Activated T-cell treated with anti-CD3 and anti-CD28 coated beads for 24 hours (primary cell): ENCODE measurements around the gene EPB41L2.

ENCODE experiments used
- DNase-seq: peaks from one replicate; pipeline ENCODE4 v3.0.0-alpha.2; 2020; ENCODE audit warnings: low read depth

Gene EPB41L2

GRCh38 chr6:130978180-130978579 lies 84.9 kb downstream of the EPB41L2 start:
- DNase-seq = no peak

- DNase-seq = no peak
Observed at GRCh38 chr6:130975325-130975724, 87.7 kb downstream of the EPB41L2 start.

DNA sequence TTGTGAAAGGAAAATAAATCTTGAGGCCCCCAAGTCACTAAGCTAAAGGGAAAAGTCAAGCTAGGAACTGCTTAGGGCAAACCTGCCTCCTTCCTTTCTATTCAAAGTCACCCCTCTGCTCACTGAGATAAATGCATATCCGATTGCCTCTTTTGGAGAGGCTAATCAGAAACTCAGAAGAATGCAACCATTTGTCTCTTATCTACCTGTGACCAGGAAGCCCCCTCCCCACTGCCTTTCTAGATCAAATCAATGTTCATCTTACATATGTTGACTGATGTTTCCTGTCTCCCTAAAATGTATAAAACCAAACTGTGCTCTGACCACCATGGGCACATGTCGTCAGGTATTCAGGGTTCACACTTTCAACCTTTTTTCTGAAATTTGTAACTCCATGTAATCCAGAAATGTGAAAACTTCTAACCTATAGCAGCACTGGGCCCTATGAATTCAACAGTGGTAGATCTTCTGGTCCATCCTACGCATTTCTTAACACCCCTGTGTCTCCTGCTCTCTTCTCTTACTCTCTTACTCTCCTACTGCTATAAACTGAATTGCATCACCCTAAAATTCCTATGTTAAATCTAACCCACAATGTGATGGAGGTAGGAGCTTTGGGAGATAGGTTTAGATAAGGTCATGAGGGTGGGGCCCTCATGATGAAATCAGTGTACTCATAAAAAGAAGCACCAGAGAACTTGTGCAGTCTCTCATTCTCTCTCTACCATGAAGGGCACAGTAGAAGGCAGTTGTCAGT lies 89.3 kb downstream of the EPB41L2 start:
- DNase-seq = no peak

DNA sequence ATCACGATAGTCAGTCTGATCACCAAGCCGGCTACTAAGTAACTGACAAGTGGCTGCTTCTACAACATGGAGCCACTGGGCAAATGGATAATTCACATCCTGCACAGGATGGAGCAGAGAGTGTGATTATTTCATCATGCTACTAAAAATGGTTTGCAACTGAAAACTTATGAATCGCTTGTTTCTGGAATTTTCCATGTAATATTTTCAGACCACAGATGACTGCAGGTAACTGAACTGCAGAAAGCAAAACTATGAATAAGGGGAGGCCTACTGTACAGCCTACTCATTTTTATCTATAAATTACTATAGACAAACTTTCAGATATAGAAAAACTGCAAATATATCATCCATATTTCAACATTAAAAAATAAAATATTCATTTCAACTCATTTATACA lies 91.5 kb downstream of the EPB41L2 start:
- no peak for DNase-seq

GRCh38 chr6:130970839-130971410 lies 92.1 kb downstream of the EPB41L2 start:
- no peak for DNase-seq

GRCh38 chr6:130969791-130970491 lies 93.1 kb downstream of the EPB41L2 start:
- no peak for DNase-seq

- no peak for DNase-seq
Observed at GRCh38 chr6:130969166-130969565, 93.9 kb downstream of the EPB41L2 start.

DNA sequence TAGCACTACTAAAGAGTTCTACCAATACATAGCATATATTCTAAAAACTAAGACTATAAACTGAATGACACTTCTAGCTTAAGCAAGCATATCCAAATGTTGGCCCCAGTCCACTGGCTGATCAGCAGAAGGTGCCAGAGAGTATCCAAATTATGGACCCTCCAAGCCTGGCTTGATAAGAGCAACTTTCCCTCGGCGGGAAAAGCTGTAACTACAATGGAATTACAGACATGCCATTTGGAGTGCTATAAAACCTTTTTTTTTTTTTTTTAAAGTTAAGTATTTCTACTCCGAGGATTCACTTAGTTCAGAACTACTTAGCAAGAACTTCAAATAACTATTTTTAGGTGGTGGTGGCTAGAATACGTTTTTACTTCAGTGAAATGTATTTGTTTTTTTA lies 94.6 kb downstream of the EPB41L2 start:
- no peak for DNase-seq

DNA sequence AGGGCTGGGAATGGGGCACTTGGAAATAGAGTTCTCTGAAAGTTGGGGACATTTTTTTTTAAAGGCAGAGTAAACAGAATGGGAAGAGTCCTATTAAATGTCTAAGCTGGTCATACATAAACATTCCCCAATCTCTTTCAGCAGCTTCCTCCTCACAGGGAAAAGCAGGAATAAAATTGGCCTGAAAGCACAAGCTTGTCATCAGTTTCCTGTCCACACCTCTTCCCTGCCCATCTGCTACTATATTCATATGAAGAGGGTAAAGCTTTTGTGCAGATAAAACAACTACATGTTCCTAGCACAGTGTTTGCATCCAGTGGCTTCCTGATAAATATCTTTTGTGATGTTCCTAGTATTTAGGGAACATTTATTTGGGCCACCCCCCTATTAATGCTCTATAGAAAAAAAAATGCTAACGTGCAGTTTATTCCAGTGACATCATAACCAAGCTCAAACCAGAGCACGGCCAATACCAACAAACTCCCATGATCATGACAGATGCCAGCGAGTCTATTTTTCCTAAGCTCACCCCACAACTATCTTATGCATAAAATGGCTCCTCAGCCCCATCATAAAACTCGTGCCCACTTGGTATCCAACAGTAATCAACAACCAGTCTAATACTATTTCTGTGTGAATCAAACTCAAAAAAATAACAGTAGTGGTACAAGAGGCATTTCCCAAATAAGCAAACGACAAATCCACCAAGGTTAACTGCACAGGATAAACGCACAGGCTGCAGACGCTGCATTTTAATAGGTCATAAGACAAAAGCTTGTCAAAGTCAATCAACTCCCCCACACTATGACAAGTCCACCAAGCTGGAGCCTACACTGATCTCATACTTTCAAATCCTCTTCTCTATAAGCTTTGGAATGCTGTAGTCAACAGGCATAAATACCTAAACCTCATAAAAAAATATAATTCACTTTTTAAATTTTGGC lies 95.3 kb downstream of the EPB41L2 start:
- DNase-seq = no peak

GRCh38 chr6:130966344-130966980 lies 96.6 kb downstream of the EPB41L2 start:
- DNase-seq = no peak

GRCh38 chr6:130965656-130966055 lies 97.4 kb downstream of the EPB41L2 start:
- DNase-seq = no peak

DNA sequence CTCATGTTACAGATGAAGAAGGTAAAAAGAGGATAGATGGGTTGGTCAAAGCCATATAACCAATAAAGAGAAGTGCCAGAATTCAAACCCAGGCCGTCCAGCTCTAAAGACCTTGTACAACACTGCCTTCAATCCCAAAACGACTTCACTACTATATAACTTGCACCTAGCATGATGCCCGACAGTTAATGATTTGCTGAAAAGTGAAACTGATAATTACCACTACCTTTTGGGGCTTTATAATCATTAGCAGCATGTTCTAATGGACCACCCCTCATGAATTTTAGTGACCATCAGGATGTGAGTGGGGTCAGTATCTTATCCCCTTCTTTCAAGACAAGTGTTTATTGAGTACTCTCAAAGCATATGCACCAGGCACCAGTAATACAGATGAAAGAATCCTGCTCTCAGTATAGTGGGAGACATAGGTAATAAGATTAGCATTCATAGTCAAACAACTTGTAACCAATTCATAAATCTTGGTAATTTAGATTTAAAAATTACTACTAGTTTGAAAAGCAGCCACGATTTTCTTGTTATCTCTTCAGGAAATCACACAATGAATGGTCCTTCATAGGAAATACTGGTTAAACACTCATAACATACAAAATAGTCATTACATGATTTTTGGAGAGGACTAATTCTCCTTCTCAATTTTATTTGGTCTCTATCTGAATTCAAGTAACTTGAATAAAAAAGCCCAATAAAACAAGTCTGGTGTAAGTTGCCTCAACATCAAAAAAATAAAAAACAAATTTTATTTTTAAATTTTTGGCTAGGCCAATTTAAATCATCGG lies 98.0 kb downstream of the EPB41L2 start:
- no peak for DNase-seq

DNA sequence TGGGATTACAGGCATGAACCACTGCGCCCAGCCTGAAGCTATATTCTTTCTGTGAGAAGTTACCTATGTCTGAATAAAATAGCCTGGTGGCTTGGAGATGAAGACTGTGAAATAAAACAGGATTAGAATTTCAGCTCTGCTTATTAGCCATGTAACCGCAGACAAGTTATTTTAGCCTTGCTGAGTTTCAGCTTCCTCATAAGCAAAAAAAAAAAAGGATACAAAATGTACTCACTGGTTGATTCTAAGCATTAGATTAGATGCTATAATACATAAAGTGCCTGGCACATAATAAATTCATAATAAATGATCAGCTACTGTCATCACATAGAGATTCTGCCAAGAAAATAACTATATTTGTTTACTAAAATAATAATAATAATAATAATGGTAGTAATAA lies 98.8 kb downstream of the EPB41L2 start:
- DNase-seq = no peak

GRCh38 chr6:130962966-130963365 lies 100.1 kb downstream of the EPB41L2 start:
- no peak for DNase-seq

- DNase-seq = no peak
Observed at GRCh38 chr6:130961148-130961547, 101.9 kb downstream of the EPB41L2 start.

DNA sequence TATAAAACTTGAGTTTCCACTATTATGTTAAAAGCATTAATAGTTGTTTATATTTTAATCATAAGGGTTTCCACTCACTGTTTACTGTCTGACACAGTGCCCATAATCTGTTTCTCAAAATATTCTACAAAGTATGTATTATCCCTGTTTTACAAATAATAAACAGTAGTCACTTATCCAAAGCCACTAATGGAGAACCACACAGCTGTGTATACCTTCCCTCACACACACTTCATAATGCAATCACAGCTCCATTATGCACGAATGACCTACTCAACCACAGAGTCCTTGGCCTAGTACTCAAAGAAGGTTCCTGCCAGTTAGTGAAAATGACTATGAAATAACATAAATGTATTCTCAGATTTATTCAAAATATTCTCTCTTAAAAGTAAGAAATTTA lies 103.1 kb downstream of the EPB41L2 start:
- DNase-seq = no peak

DNA sequence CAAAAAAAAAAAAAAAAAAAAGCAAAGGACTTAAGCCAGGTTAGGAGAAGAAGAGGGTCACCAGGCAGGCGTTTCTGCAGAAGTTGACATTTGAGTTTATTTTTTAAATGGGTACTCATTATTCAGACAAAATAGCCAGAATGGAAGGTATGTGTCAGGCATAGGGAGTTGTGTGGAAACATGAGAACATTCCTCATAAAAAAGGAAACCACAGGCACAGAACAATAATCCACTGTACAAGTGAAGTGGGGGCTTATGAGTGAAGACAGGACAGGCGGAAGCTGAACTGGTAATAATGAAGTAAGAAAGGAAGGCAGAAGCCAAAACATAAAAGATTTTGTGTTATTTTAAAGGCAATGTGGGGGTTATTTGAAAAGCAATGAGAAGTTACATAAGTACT lies 104.6 kb downstream of the EPB41L2 start:
- no peak for DNase-seq

DNA sequence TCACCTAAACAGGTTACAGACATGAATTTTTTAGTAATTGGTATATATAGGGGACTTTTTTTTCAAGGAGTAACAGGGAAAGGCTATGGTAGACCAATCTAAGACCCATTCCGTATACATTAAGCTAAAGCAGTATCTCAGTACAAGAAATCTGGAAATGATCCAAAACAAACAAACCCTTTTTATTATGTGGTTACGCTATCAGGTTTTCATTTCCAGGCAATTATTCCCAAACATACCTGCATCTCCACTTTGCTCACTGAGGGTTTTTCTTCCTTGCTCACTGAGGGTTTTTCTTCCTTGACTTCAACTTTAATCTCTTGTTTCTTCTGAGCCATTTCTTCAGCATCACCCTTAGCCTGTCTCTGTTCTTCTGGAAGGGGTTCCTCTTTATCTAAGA lies 107.3 kb downstream of the EPB41L2 start:
- DNase-seq = no peak

GRCh38 chr6:130949553-130949952 lies 113.5 kb downstream of the EPB41L2 start:
- no peak for DNase-seq

DNA sequence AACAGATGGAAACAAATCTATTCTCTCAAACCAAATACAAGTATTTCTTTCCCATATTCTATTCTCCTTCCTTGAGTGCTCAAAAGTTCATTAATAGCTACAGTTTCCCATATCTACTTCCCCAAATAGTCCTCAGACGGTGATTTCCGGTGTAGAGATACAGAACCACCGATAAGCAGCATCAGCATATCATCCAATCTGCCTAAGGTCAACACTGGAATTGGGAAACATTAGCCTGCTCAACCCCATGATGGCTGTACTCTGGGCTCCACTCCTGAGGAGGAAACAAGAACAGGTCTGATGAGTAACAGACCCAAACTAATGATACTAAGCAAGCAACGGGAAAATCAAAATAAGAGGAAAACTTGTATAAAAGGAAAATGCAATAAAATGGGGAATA lies 115.6 kb downstream of the EPB41L2 start:
- no peak for DNase-seq

- no peak for DNase-seq
Observed at GRCh38 chr6:130946076-130946475, 117.0 kb downstream of the EPB41L2 start.
